ENCODE measurements around the gene OSBP2. TPM values are rescaled to one million over a fixed set of nuclear protein-coding genes. Genes with fewer than 3 reads are reported as not detected.

OSBP2 gene
- total RNA-seq, 4 donors from 2014 or later = 0.35 to 3.5 (median 1.8) TPM

DNA sequence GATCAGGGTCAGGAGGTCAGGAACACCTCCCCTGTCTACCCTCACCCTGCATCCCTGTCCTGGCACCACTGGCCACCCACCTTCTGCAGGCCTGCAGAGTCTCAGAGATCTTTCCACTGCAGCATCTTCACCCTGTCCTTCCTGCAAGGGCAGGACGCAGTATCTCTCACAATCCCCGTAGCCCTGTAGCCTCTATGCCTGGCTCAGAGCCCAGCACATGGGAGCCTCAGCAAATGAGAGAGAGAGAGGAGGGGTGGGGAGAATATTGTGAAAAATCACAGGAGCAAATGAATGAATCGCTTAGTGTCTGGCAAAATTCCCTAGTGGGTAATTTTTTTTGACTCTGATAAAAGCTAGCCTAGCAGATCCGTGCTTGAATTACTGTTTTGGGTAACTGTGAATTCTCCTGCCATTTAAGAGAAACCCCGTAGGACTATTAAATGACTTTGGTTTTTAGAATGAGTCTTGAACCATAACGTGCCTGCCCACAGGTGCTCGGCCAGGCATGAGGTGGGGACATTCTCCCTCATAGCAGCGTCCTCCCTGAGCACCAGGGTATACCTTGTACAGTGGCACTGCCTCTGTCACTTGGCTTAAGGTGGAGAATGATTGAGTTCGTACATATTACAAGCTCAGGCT lies 182.4 kb downstream of the OSBP2 start:
- 7 to 31% methylated on average over 3 to 4 of the region's 9 CpGs for WGBS, 2 donors (ENCODE audit: low coverage in 1 of 2)

GRCh38 chr22:30877662-30878515 lies 183.2 kb downstream of the OSBP2 start:
- no peaks in the 10 kb centered on the region for H3K27me3 ChIP-seq
- no peak overlapping the region for H3K27ac ChIP-seq
- 98% methylated on average over 9 of the region's 15 CpGs; no CpG with 5 or more reads in 1 of the 2 donors for WGBS, 2 donors (ENCODE audit: low coverage in 1 of 2)
- H3K4me3 ChIP-seq = no peak overlapping the region
- H3K36me3 ChIP-seq = no peaks in the 10 kb centered on the region
- H3K4me1 ChIP-seq = peaks cover 0 to 6% (median 0%) of the 10 kb centered on the region in 3 donors
- ATAC-seq = no peak
- no peaks in the 10 kb centered on the region for H3K9me3 ChIP-seq
- TF ChIP-seq CTCF (IDR thresholded peaks at IDR 0.05) (no peak), POLR2AphosphoS5 (IDR thresholded peaks at IDR 0.05) (no peak), POLR2A (IDR thresholded peaks at IDR 0.05) (no peak), EP300 (IDR thresholded peaks at IDR 0.05) (no peak)

More for the DNA sequence above, 182.4 kb downstream of the OSBP2 start:
- H3K9me3 ChIP-seq = no peaks in the 10 kb centered on the region
- TF ChIP-seq CTCF (IDR thresholded peaks at IDR 0.05) (no peak), POLR2AphosphoS5 (IDR thresholded peaks at IDR 0.05) (no peak), POLR2A (IDR thresholded peaks at IDR 0.05) (no peak), EP300 (IDR thresholded peaks at IDR 0.05) (no peak)
- H3K27ac ChIP-seq = no peak overlapping the region
- no peak for ATAC-seq
- H3K27me3 ChIP-seq = no peaks in the 10 kb centered on the region
- H3K4me3 ChIP-seq = no peak overlapping the region
- H3K4me1 ChIP-seq = peaks cover 0 to 6% (median 0%) of the 10 kb centered on the region in 3 donors
- peaks cover 0 to under 1% of the 10 kb centered on the region in 2 donors for H3K36me3 ChIP-seq

DNA sequence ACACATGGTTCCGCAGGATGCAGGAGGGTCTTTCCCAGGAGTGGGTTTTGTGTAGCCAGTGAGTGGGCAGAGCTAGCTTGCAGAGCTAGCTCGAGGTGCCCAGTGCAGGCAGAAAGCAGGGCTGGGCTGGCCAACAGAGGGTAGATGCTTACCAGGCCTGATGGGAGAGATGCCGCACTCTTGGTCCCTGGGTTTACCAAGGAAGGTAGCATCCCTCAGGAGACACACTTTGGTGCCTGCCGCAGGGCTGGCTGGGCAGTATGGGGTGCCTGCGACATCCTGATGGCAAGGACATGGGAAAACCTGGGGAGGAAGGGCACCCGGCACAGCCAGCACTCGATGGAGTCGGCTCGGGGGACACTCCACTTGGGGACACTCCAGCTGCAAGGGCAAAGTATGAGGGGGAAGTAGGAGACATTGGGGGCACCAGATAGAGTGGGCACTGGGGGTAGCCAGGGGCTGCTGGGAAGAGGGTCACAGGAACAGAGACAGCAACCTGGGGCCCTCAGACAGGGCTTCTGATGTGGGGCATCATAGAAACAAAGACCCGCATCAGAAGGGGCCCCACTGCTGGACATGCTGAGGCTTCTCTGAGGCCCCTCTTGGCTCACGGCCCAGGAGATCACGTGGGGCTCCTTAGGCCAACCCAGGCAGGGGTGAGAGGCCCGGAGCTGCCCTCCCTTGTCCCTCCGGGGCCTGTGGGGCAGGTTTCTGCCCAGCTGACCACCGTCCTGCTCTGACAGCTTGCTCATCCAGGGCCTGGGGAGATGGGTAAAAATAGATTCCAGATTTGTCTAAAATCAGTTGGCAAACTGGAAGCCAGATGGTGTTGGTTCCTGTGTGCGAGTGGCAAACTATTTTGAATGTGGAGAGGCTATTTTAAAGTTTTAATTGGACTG lies 184.1 kb downstream of the OSBP2 start:
- H3K27ac ChIP-seq = no peak overlapping the region
- ATAC-seq = no peak
- TF ChIP-seq EP300 (IDR thresholded peaks at IDR 0.05) (no peak), POLR2AphosphoS5 (IDR thresholded peaks at IDR 0.05) (no peak), CTCF (IDR thresholded peaks at IDR 0.05) (no peak), POLR2A (IDR thresholded peaks at IDR 0.05) (no peak)
- H3K4me3 ChIP-seq = no peak overlapping the region
- WGBS, 2 donors (ENCODE audit: low coverage in 1 of 2) = 49 to 83% methylated on average over 7 to 10 of the region's 16 CpGs
- H3K9me3 ChIP-seq = no peaks in the 10 kb centered on the region
- no peaks in the 10 kb centered on the region for H3K36me3 ChIP-seq
- H3K4me1 ChIP-seq = peaks cover 0 to 6% (median 0%) of the 10 kb centered on the region in 3 donors
- no peaks in the 10 kb centered on the region for H3K27me3 ChIP-seq

DNA sequence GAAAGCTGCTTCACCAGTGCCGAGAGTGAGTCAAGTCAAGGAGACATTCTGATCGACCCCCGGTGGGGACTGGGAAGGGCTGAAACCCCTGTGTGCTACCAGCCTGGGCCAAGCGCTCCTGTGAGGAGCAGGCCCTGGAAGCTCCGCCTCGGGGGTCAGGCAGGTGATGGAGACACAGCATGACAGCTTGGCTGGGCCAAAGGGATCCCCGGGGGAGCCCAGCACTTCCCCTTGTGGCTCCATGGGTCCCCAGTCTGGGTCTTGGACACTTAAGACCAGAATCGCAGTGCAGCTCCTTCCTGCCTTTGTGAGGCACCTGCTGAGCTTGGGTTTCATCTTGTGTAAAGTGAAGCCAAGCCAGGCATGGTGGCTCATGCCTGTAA lies 184.7 kb downstream of the OSBP2 start:
- Histone ChIP-seq H3K9me3 (no peaks in the 10 kb centered on the region), H3K27ac (no peak overlapping the region), H3K4me1 (peaks cover 0 to 6% (median 0%) of the 10 kb centered on the region in 3 donors), H3K36me3 (no peaks in the 10 kb centered on the region), H3K4me3 (no peak overlapping the region), H3K27me3 (no peaks in the 10 kb centered on the region)
- TF ChIP-seq POLR2A (IDR thresholded peaks at IDR 0.05) = no peak
- TF ChIP-seq EP300 (IDR thresholded peaks at IDR 0.05) = no peak
- TF ChIP-seq CTCF (IDR thresholded peaks at IDR 0.05) = no peak
- TF ChIP-seq POLR2AphosphoS5 (IDR thresholded peaks at IDR 0.05) = no peak
- ATAC-seq = no peak
- 67 to 78% methylated on average over 3 to 5 of the region's 8 CpGs for WGBS, 2 donors (ENCODE audit: low coverage in 1 of 2)
